Activated T-cell treated with anti-CD3 and anti-CD28 coated beads for 4 hours (primary cell): ENCODE measurements around the gene SEMA3C.

ENCODE experiments used
- DNase-seq: peaks from one replicate; pipeline ENCODE4 v3.0.0-alpha.2; 2020

Gene SEMA3C

DNA sequence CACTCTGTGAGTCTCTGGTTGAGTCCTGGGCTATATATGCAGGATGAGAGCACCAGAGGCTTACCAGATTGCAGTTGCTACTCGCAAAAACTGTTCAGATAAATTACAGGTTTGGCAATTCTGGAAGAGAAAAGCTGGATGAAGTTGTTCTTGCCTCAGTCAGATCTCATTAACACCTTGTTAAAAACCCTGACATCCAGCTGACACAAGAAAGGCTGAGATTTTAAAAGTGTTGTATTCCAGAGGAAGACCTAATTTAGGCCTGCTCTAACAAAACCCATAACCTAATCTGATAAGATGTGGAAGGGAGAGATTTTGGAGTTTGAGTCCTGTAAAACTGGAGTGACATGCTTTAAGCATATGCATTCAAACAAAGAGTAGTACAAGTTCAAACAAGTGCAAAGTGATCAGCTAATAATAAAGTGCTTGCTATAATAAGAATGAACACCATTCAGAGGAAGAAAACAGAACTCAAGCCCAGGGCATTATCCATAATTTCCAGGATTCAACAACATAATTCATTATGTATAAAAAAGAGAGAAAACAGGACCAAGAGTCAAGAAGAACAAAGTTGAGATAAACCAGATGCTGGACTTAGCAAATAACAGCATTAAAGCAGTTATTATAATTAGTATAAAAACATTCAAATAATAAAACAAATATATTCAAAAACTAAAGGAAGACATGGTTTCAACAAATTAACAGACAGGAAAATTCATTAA is 144.9 kb downstream of the SEMA3C start:
- no peak for DNase-seq

DNA sequence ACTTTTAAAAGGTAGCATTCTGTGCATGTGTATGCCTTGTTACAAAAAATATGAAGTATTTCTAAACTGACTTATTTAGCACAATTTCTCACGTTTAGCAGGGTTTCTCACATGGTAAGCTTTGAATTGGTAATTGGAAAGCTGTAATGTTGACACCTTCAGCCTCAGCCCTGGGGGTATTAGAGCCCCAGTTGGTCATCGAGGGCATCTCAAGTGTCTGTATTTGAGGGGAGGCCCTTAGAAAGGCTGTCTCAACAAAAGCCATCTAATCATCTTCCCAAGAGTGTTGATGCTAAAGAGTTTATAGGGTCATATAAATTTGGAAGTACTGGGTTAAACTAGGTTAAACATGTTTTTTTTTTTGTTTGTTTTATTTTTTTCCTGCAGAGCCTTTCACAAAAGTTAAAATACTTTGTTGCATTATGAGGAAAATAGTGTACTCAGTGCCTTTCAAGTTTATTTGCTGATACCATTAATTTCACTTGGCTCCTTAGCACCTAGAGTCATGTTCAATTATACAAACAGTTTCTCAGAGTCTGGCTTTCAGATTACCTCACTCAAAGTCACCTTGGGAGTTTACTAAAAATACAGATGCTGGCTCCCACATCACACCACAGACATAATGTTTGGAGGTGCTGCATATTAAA is 146.4 kb downstream of the SEMA3C start:
- DNase-seq = no peak

DNA sequence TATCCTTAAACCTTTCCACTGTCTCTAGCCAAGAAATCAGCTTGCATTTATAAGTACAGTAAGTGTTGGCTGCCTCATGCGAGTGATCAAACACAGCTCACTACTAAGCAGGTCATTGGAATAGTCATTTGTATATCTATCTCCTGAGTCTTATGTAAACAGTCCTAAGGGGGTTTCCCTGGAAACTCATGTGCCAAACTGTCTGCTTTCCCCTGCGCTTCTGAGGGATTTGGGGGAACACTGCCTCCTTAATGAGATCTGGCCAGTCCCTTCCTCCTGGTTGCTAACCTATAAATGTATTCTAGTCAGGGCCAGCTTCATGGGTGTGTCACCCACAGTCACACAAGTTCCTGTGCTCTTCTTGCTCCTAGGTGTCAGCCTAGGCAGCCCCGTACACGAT is 147.3 kb downstream of the SEMA3C start:
- DNase-seq = no peak

DNA sequence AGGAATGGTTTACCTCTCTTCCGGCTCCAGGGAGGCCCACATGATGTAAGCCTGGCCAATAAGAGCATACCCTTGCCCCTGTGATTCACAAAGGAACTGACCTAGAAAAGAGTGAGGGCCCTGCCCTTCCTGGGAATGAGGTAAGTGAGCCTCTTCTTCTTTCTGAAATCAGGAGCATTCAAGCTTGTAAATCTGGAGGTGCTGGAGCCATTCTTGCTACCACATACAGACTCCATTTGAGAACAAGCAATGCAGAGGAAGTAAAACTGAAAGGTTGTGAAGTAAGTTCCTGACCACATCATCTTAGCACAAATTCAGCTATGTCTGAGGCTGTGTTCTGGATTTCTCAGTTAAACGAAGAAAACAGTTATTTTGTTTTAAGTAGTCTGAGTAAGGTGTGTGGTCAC is 148.2 kb downstream of the SEMA3C start:
- no peak for DNase-seq

DNA sequence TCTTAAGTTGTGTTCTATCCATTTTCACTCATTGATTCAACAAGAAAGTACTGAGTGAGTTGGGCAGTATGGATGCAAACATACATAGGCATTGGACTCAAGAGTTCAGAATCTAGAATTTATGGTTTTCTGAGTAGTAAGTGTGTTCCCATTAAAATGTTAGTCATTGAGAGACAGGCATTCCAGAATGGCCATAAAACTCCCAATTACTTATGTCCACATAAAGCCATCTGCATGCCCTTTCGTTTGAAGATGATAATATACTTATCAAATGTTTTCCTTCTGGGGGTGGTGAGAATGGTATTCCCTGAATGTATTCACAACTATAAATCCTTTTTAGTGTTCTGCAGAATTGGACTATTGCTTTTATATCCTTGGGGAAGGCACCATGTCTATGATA is 148.8 kb downstream of the SEMA3C start:
- no peak for DNase-seq

- no peak for DNase-seq
Measured at GRCh38 chr7:80768756-80769155, 150.1 kb downstream of the SEMA3C start.

GRCh38 chr7:80767654-80768053 is 151.2 kb downstream of the SEMA3C start:
- DNase-seq = no peak

- no peak for DNase-seq
Measured at GRCh38 chr7:80766724-80767123, 152.1 kb downstream of the SEMA3C start.

GRCh38 chr7:80764132-80764531 is 154.7 kb downstream of the SEMA3C start:
- DNase-seq = no peak

- no peak for DNase-seq
Measured at GRCh38 chr7:80763704-80764103, 155.1 kb downstream of the SEMA3C start.

GRCh38 chr7:80763289-80763688 is 155.6 kb downstream of the SEMA3C start:
- no peak for DNase-seq

DNA sequence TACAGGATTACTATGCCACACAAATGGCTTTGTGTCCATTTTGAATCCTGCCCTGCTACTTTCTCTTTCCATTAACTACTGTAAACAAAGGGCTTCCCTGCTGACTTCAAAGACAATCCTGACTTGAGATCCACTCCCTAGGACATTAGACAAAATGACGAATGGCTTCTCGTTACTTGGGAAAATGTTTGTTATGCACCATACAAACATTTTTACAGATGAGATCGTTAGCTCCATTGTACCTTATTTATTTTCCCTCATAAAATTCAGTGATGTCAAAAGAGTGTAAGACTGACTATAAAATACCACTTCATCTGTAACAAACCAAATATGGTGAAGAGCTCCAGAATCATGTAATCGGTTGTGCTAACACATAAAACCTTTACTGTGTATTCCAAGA is 158.6 kb downstream of the SEMA3C start:
- DNase-seq = no peak

DNA sequence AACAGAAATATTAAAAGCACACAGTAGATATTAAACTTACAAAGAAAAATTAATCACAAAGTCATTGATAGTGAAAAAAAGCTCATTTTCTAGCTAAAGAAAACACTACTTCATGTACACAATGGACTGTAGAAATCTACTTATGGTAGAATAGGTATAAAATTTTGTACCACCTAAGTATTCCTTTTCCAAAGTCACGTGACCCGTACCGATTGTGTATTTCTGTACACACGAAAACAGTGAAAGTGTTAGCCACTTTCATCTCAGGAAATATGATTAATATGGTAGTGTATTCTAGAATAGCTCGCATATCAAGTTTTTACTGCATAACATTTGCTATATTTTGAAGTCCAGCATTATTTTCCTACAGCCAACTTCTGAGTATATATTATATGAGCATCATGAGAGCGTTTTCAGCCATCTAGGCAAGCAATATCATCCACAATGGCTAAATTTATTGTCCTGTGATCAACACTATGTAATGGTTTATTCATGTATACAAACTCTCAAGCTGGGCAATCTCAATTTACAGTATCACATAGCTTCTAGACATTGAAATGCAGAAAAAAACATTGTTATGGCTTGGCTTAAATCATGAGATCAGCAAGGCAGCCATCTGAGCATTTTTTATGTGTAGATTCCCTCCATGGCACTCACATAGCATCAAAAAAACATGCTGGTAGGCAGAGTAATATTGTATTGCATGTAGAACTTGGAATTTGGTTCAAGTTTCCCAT is 165.7 kb downstream of the SEMA3C start:
- no peak for DNase-seq

- no peak for DNase-seq
Measured at GRCh38 chr7:80749270-80749669, 169.6 kb downstream of the SEMA3C start.

GRCh38 chr7:80748363-80749042 is 170.3 kb downstream of the SEMA3C start:
- no peak for DNase-seq

DNA sequence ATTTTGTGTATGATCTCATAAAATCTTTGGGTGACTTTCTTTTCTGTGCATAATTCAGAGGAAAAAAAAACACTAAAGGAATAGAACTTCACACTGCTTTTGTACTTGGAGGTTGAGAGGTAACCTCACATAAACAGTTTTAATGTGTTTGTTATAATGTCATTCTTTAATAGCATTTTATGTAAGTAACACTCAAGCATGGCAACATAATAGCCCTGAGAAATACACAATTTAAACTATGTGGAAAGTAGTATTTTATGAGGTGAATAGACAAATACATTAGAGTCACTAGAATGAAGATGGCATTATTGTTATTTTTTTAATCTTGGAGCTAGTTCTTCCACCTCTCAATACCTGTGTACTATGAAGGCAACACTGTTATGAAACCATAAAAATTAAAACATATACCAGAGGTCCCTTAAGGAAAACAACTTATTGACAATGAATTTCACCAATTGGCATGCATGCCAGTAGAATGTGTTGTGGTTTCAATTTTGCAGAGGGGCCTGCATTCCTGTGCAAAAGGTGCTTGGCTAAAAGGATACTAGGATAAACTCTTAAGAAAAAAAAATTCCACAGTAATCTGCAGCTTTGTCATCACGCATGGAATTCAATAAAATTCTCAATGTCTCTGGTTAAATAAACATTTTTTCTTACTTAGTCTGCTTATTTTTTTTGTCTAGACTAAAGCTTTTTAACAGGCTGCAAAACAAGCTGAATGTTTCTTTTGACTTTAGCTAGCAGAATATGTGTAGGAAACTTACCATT is 177.9 kb downstream of the SEMA3C start:
- no peak for DNase-seq

DNA sequence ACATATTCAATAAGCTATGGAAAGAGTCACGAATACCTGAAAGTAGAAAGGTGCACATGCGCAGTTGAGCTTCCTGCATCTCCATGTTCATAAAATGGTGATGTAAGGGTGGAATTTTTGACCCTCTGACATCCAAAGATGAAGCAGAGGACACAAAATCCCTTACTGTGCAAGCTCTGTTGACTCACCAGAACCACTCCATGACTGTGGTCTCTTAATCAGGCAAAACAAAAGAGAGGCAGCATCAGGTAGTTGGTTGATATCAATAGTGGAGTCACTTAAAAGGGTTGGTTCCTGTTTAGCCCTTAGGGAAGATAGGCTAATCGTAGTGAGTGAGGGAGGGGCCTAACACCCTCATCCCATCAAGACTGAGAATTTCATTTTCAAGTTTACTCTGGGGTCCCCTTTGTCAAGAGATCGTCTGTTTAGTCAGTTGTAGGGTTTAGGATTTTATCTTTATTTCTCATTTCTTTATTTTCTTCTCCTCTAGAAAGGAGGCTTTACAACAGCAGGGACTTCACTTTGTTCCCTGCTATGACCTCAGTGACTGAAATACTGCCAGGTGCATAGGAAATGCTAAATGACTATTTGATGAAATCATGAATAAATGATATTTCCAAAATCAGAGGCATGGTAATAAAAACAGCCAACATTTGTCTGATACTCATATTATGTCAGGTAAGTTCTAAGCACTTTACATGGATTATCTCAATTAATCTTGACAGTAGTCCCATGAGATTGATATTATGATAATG is 182.3 kb downstream of the SEMA3C start:
- DNase-seq = no peak

- DNase-seq = no peak
Measured at GRCh38 chr7:80735330-80735729, 183.5 kb downstream of the SEMA3C start.

DNA sequence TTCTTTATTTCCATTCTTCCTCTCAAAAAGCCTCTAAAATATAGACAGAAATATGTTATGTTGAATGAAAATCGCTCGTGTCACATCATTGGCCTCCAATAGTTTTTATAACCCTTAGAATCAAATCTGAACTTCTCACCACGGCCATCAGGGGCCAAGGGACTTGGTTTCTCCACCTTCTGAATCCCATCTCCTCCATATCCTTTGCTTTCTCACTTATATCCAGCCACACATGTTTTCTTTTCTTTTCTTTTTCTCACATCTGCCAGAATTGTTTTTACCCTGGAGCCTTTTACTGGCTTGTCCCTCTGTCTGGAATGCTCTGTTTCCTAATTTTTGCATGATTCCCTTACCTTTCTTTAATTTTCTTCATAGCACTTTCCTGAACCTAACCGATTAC is 184.8 kb downstream of the SEMA3C start:
- no peak for DNase-seq

- DNase-seq = no peak
Measured at GRCh38 chr7:80733333-80733915, 185.4 kb downstream of the SEMA3C start.

DNA sequence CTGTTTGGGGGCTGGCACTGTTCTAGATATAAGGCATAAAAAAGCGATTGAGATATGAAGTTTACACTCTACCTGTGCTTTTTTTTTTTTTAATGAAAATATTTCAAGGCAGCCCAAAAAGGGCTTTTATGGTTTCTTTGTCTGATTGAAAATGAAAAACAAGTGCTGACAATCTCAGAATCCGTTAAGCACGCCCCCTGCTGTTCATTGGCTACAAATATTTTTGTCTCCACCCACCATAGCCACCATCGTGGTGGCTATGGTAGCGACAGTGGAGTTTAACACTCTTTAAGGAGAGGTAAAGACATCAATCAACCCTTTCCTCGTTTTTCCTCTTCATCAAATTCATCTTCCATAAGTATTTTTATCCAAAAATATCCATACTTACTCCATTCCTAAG is 186.2 kb downstream of the SEMA3C start:
- DNase-seq = no peak

GRCh38 chr7:80731281-80731680 is 187.6 kb downstream of the SEMA3C start:
- no peak for DNase-seq
